Neural crest cell (in vitro differentiated cells): ENCODE measurements around the gene DDX1. TPM values are rescaled to one million over a fixed set of nuclear protein-coding genes. Genes with fewer than 3 reads are reported as not detected.
"Not testable (repeated sequence)": the region's sequence is repeated elsewhere in the genome, so short reads cannot be mapped to it uniquely, and the experiment has no call there.

Experiments
- DNase-seq: peaks from one replicate; pipeline ENCODE4 v3.0.0; 2021; ENCODE audit warnings: low read depth, mixed read lengths, low spot score
- H3K27ac Mint-ChIP-seq: one replicate; pipeline ENCODE4 v1.8.0; 2021; ENCODE audit warnings: mild to moderate bottlenecking, mixed read lengths; ENCODE audit not compliant: unreplicated experiment
- H3K27me3 Mint-ChIP-seq: 2 replicates; pipeline ENCODE4 v1.8.0; 2021; ENCODE audit warnings: low read depth, mild to moderate bottlenecking, mixed read lengths
- H3K36me3 Mint-ChIP-seq: 2 replicates; pipeline ENCODE4 v1.8.0; 2021; ENCODE audit warnings: low read depth, mild to moderate bottlenecking, mixed read lengths
- H3K4me1 Mint-ChIP-seq: 2 replicates; pipeline ENCODE4 v1.8.0; 2021; ENCODE audit warnings: mixed read lengths
- H3K4me3 Mint-ChIP-seq: one replicate; pipeline ENCODE4 v1.8.0; 2021; ENCODE audit warnings: mild to moderate bottlenecking, mixed read lengths
- H3K9me3 Mint-ChIP-seq: 2 replicates; pipeline ENCODE4 v1.8.0; 2021; ENCODE audit warnings: mixed read lengths
- CTCF ChIP-seq: fragments of 200-600 bp; sonication (generic); conservative IDR thresholded peaks from 2 replicates; pipeline ENCODE4 v1.5.0; 2021; ENCODE audit warnings: antibody characterized with exemption, mild to moderate bottlenecking
- total RNA-seq: library from RNA; stranded (reverse); gene quantifications from 2 replicates; pipeline ENCODE4 v1.2.1, GENCODE V29; 2021

The DDX1 gene
- total RNA-seq, 1 donor from 2014 or later = 154 TPM

DNA sequence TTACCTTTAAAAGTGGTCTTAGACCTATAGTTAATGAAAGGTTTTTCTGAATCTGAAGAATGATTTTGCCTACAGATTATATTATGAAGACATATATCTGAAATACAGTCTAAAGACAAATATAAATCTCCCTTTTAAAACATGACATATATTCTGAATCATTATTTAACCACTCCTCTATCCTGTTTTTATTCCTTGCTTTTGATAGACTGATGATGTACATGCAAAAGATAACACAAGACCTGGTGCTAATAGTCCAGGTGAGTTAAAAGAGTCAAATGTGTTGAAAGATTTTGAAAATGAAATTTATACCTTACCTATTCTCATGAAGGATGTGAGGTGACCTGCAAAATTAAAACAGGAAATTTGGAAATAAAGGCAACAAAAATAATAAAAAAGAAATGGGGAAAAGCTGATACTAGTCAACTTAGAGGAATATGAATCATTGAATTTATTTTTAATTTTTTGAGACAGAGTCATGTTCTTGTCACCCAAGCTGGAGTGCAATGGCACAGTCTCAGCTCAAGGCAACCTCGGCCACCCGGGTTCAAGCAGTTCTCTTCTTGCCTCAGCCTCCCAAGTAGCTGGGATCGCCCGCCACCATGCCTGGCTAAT lies 29.3 kb downstream of the DDX1 start:
- Mint-ChIP-seq H3K4me3 (no peak overlapping the region), H3K9me3 (no peaks in the 10 kb centered on the region), H3K4me1 (no peaks in the 10 kb centered on the region), H3K27ac (no peak overlapping the region), H3K36me3 (peaks cover 30% of the 10 kb centered on the region), H3K27me3 (no peaks in the 10 kb centered on the region)
- DNase-seq = no peak
- no peak for TF ChIP-seq CTCF

GRCh38 chr2:15621472-15621870 lies 29.8 kb downstream of the DDX1 start:
- not testable (repeated sequence) for H3K4me3 Mint-ChIP-seq, H3K4me1 Mint-ChIP-seq, DNase-seq, H3K27ac Mint-ChIP-seq, H3K27me3 Mint-ChIP-seq, H3K9me3 Mint-ChIP-seq
- peaks cover 26% of the 10 kb centered on the region for H3K36me3 Mint-ChIP-seq

DNA sequence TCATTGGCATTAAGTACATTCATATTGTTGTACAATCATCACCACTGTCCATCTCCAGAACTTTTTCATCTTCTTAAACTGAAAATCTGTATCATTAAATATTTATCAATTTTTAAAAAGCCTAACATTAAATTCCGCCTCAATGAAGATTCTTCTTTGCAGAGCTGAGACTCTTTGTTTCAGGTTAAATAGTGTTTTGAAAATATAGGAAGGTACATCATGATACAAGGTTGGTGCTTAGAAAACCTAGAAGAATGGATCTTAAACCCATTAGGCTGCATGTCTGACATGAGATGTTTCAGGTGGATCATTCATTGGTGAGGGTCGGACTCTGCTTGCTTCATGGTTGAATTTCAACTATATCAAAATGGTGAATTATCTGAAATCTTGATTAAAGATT lies 30.5 kb downstream of the DDX1 start:
- no peaks in the 10 kb centered on the region for H3K27me3 Mint-ChIP-seq

DNA sequence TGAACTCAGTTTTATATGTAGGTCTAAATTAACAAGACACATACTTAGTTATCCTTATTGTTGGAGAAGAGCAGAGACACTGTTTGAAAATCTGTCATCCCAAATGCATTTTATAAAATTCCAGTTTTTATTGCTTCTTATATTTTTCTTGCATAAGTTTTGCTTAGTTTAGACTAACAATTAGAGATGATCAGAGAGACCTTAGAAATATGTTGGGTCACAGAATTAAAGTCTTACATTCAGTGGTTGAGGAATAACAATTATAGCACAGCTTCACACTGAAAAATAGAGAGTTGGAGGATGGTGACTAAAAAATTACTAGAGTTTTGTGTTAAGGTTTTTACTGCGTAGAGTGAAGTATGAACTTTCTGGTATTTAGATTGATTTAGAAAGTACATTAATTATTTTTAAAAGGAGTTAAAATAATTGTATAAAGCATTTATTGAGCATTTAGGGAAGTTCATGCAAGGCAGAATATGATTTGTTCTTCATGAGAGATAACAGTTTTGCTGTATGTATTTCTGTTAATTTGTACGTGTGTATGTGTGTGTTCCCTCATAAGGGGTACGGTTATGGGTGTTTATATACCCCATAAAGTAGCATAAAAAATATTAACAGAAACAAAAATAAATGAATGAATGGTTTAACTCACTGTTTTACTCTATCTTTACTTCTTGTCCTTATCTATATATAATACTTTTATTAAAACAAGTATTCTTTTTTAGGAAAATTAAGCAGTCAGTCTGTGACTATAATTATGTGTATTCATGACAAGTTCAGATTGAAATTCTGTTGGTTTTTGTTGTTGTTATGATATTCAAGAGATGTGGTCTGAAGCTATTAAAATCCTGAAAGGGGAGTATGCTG lies 31.2 kb downstream of the DDX1 start:
- Mint-ChIP-seq H3K36me3 (peaks cover 33% of the 10 kb centered on the region), H3K4me3 (no peak overlapping the region), H3K27ac (no peak overlapping the region), H3K9me3 (no peaks in the 10 kb centered on the region), H3K4me1 (no peaks in the 10 kb centered on the region), H3K27me3 (no peaks in the 10 kb centered on the region)
- TF ChIP-seq CTCF = no peak
- DNase-seq = no peak

More for the DNA sequence above, 30.5 kb downstream of the DDX1 start:
- no peak for DNase-seq
- H3K27ac Mint-ChIP-seq = no peak overlapping the region
- no peaks in the 10 kb centered on the region for H3K4me1 Mint-ChIP-seq
- H3K36me3 Mint-ChIP-seq = peaks cover 29% of the 10 kb centered on the region
- H3K9me3 Mint-ChIP-seq = no peaks in the 10 kb centered on the region
- TF ChIP-seq CTCF = no peak
- H3K4me3 Mint-ChIP-seq = no peak overlapping the region

- H3K27ac Mint-ChIP-seq = no peak overlapping the region
- no peak overlapping the region for H3K4me3 Mint-ChIP-seq
- peaks cover 33% of the 10 kb centered on the region for H3K36me3 Mint-ChIP-seq
- DNase-seq = no peak
- TF ChIP-seq CTCF = no peak
- no peaks in the 10 kb centered on the region for H3K27me3 Mint-ChIP-seq
- no peaks in the 10 kb centered on the region for H3K9me3 Mint-ChIP-seq
- no peaks in the 10 kb centered on the region for H3K4me1 Mint-ChIP-seq
Measured at GRCh38 chr2:15623481-15623796, 31.8 kb downstream of the DDX1 start.

GRCh38 chr2:15623898-15624541 lies 32.4 kb downstream of the DDX1 start:
- DNase-seq = no peak
- H3K4me3 Mint-ChIP-seq = no peak overlapping the region
- H3K27ac Mint-ChIP-seq = no peak overlapping the region
- H3K36me3 Mint-ChIP-seq = peaks cover 33% of the 10 kb centered on the region
- TF ChIP-seq CTCF = no peak
- no peaks in the 10 kb centered on the region for H3K27me3 Mint-ChIP-seq
- no peaks in the 10 kb centered on the region for H3K4me1 Mint-ChIP-seq
- no peaks in the 10 kb centered on the region for H3K9me3 Mint-ChIP-seq
